Measurements from ENCODE around the gene CACNA1A.

Gene CACNA1A

DNA sequence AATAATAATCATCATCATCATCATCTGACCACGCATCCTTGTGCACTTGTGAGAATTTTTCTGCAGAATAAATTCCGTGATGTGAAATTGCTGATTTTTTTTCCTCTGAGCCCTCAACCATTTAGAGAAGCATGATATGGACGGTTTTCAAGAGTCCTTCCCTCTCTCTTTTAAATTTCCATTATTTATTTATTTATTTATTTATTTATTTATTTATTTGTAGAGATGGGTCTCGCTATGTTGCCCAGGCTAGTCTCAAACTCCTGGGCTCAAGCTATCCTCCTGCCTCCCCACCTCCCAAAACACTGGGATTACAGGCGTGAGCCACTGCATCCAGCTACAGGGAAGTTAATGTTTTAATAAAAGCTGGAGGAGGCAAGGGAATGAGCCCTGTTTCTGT lies 39.6 kb downstream of the CACNA1A start:
- H3K27ac Mint-ChIP-seq = no peak overlapping the region
- no peaks in the 10 kb centered on the region for H3K4me1 Mint-ChIP-seq (ENCODE audit: low read depth)
- no peaks in the 10 kb centered on the region for H3K27me3 Mint-ChIP-seq (ENCODE audit: low read depth)
- H3K36me3 Mint-ChIP-seq (ENCODE audit: low read depth) = no peaks in the 10 kb centered on the region
- peaks cover 10% of the 10 kb centered on the region for H3K9me3 Mint-ChIP-seq
- no peak overlapping the region for H3K4me3 Mint-ChIP-seq

DNA sequence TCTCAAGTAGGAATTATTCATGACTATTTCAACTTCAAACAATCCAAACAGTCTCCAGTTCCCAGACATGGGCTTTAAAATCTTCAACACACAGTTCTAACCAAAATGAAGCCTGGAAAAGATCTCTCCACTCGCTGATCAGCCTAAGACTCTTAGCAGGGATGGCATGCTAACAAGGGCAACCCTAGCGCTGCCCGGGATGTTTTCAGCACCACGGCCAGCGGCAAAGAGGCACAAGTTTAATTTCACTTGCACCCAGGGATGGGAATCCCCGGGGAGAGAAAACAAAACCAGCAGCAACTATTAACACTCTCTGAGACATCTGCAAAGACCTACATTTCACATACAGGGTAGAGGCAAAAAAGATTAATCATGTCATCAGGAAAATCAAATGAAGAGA lies 43.0 kb downstream of the CACNA1A start:
- Mint-ChIP-seq H3K36me3 (ENCODE audit: low read depth) (no peaks in the 10 kb centered on the region), H3K4me1 (ENCODE audit: low read depth) (no peaks in the 10 kb centered on the region), H3K4me3 (no peak overlapping the region), H3K27me3 (ENCODE audit: low read depth) (no peaks in the 10 kb centered on the region), H3K9me3 (peaks cover 3% of the 10 kb centered on the region), H3K27ac (no peak overlapping the region)

DNA sequence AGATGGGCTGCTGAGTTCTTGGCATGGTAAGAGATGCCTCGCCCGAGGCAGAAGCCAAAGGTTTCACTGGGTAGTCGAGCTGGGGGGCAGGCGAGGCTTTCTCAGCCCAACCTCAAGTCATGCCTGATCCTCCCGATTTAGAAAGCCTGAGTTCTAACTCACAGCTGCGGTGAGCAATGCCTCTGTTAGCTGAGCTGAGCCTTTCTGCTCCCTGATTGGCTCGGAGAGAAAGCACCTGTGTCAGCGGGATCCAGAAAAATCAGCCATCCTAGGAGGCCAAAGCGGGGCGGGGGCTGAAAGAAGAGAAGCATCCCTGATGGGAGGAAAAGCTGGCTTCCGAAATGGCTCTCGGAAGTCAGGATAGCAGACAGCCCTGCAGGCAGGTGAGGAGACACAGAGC lies 44.7 kb downstream of the CACNA1A start:
- H3K36me3 Mint-ChIP-seq (ENCODE audit: low read depth) = no peaks in the 10 kb centered on the region
- H3K27ac Mint-ChIP-seq = no peak overlapping the region
- no peaks in the 10 kb centered on the region for H3K4me1 Mint-ChIP-seq (ENCODE audit: low read depth)
- H3K4me3 Mint-ChIP-seq = no peak overlapping the region
- peaks cover 3% of the 10 kb centered on the region for H3K9me3 Mint-ChIP-seq
- no peaks in the 10 kb centered on the region for H3K27me3 Mint-ChIP-seq (ENCODE audit: low read depth)

DNA sequence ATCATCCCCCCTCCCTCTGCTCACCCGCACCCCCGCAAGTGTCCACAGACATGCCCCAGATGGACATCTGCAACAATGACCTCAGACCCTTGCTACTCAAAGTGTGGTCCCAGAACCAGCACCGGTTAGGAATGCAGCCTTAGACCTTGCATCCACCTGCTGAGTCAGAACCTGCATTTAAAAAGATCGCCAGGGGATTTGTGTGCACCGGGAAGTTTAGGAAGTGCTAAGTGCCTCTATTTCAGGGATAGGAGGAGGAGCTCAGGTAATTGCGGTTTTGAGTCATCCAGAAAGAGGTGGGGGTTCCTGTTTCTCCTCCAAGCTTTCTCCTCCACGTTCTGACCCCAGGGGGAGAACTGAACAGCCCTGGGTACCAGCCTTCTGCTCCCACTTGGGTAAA lies 46.2 kb downstream of the CACNA1A start:
- H3K9me3 Mint-ChIP-seq = peaks cover 8% of the 10 kb centered on the region
- H3K4me3 Mint-ChIP-seq = no peak overlapping the region
- no peaks in the 10 kb centered on the region for H3K36me3 Mint-ChIP-seq (ENCODE audit: low read depth)
- no peaks in the 10 kb centered on the region for H3K4me1 Mint-ChIP-seq (ENCODE audit: low read depth)
- H3K27me3 Mint-ChIP-seq (ENCODE audit: low read depth) = no peaks in the 10 kb centered on the region
- H3K27ac Mint-ChIP-seq = no peak overlapping the region

DNA sequence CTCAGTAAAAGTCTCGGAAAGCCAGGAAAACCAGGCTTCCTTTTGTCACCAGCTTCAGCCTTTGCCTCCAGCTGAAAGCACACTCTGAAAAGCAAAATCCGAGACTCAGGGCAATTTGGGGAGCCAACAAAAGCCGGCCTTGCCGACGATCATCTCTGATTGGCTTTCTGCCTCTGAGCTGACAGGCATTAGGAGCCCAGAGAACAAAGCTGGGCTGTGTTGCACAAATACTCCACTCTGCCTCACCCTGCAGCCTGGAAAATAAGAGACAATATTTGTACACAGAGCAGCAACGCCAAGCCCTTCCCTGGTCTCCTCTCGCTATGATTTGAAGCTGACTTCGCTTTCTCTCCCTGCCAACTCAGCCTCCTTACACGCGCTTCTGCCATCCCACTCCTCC lies 46.9 kb downstream of the CACNA1A start:
- Mint-ChIP-seq H3K9me3 (peaks cover 10% of the 10 kb centered on the region), H3K4me3 (no peak overlapping the region), H3K27me3 (ENCODE audit: low read depth) (no peaks in the 10 kb centered on the region), H3K36me3 (ENCODE audit: low read depth) (no peaks in the 10 kb centered on the region), H3K27ac (no peak overlapping the region), H3K4me1 (ENCODE audit: low read depth) (no peaks in the 10 kb centered on the region)

DNA sequence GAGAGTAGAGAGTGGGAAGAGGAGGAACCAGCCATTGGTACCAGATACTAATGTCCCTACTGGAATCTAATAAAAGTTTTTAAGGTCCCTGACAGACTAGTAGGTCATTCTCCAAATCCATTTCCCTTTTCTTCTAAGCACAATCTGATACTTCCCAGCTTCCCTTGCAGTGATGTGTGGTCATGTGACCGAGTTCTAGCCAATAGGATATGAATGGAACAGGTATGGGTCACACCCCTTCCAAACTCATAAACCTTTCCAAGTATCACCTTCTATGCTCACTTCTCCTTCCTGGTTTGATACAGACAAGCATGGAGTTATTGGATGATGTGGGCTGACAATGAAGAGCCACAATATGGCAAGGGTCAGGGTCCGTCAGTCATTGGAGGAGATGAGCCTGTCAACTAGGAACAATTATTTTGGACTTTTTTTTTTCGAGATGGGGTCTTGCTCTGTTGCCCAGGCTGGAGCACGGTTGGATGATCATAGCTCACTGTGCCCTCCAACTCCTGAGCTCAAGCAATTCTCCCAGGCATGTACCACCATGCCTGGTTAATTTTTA lies 54.8 kb downstream of the CACNA1A start:
- no peaks in the 10 kb centered on the region for H3K27me3 Mint-ChIP-seq (ENCODE audit: low read depth)
- no peak overlapping the region for H3K4me3 Mint-ChIP-seq
- no peak overlapping the region for H3K27ac Mint-ChIP-seq
- no peaks in the 10 kb centered on the region for H3K4me1 Mint-ChIP-seq (ENCODE audit: low read depth)
- peaks cover 40% of the 10 kb centered on the region for H3K9me3 Mint-ChIP-seq
- H3K36me3 Mint-ChIP-seq (ENCODE audit: low read depth) = no peaks in the 10 kb centered on the region

DNA sequence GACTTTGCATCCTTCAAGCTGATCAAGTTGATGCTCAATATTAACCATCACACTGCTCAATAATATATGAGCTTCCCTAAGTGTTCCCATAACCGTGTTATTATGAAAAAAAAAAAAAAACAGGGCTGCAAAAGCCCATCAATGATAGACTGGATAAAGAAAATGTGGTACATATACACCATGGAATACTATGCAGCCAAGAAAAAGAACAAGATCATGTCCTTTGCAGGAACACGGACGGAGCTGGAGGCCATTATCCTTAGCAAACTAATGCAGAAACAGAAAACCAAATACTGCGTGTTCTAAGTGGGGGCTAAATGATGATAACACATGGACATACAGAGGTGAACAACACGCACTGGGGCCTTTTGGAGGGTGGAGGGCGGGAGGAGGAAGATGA lies 58.3 kb downstream of the CACNA1A start:
- Mint-ChIP-seq H3K4me1 (ENCODE audit: low read depth) (no peaks in the 10 kb centered on the region), H3K27ac (no peak overlapping the region), H3K4me3 (no peak overlapping the region), H3K36me3 (ENCODE audit: low read depth) (no peaks in the 10 kb centered on the region), H3K9me3 (peaks cover 30% of the 10 kb centered on the region), H3K27me3 (ENCODE audit: low read depth) (no peaks in the 10 kb centered on the region)

DNA sequence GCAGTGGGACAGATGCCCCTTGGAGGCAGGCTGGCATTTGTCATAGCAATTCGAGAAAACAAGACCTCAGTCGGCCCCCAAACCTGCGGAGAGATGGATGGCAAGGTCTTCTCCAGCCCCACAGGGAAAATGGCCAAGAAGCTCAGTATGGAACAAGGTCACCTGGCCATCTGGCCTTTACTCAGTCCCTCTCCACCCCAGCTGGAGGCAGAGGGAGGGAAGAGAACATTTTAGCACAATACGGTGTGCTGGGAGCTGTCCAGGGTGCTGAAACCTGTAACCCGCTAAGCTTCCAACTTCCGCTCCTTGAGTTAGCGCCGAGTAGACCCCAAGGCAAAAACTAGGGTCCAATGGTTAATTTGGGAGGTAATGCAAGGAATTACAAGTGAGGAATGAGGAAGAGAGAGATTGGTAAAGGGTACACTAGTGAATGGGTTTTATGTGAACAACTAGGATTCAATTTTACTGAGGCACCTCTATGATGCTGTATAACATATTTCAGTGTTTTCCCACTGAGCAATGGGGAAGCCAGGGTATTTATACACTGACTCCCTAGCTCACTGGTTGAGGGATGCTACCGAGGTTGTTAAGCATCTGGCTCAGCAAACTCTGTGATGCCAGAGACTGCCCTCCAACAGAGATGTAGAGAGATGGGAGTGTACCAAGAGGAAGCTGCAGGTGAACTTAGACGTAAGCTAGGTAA lies 64.3 kb downstream of the CACNA1A start:
- Mint-ChIP-seq H3K27me3 (ENCODE audit: low read depth) (no peaks in the 10 kb centered on the region), H3K27ac (no peak overlapping the region), H3K4me1 (ENCODE audit: low read depth) (no peaks in the 10 kb centered on the region), H3K4me3 (no peak overlapping the region), H3K36me3 (ENCODE audit: low read depth) (no peaks in the 10 kb centered on the region), H3K9me3 (peaks cover 18% of the 10 kb centered on the region)

DNA sequence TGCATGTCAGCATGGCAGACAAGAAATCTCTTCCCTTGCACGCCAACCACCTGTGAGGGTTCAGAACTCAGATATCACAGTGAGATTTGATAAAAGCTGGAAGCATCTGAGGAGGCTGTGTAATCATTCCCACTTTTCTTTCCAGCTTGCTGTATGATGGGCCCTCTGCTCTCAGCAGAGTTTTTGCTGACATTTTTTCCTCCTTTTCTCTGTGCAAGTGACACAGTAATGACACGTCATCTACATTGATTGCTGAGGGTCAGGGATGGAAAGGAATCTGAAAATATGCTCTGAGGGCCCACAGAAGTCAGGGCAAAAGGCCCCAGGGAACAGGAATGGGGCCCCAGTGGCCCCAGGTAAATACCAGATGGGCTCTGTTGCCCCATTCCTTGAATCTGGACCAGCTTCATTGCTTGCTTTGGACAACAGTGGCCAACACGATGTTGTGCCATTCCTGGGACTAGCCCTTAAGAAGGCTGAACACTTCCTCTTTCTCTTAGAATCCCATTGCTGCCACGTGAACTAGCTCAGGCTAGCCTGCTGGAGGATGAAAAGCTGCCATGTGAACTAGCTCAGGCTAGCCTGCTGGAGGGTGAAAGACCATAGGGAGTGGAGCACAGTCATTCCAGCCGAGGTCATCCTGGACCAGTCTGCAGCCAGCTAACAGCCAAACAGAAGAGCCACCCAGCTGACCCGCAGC lies 68.2 kb downstream of the CACNA1A start:
- Mint-ChIP-seq H3K4me1 (ENCODE audit: low read depth) (no peaks in the 10 kb centered on the region), H3K27ac (no peak overlapping the region), H3K4me3 (no peak overlapping the region), H3K27me3 (ENCODE audit: low read depth) (no peaks in the 10 kb centered on the region), H3K36me3 (ENCODE audit: low read depth) (no peaks in the 10 kb centered on the region), H3K9me3 (peaks cover 18% of the 10 kb centered on the region)

DNA sequence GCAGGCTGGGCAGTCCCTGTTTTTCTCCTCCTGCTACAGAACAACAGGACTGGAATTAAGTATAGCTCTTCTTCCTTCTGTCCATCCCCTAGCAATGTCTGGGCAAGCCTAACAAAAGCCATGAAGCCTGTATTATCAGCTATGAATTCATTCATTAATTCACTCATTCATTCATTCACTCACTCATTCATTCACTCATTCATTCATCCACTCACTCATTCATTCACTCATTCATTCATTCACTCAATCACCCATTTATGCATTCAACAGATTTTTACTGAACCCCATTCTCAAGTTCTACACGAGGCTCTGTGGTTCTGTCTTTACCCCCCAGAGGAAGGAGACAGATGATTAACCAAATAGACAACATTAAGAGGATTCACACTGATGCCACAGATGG lies 69.9 kb downstream of the CACNA1A start:
- H3K9me3 Mint-ChIP-seq = peaks cover 10% of the 10 kb centered on the region
- no peak overlapping the region for H3K4me3 Mint-ChIP-seq

DNA sequence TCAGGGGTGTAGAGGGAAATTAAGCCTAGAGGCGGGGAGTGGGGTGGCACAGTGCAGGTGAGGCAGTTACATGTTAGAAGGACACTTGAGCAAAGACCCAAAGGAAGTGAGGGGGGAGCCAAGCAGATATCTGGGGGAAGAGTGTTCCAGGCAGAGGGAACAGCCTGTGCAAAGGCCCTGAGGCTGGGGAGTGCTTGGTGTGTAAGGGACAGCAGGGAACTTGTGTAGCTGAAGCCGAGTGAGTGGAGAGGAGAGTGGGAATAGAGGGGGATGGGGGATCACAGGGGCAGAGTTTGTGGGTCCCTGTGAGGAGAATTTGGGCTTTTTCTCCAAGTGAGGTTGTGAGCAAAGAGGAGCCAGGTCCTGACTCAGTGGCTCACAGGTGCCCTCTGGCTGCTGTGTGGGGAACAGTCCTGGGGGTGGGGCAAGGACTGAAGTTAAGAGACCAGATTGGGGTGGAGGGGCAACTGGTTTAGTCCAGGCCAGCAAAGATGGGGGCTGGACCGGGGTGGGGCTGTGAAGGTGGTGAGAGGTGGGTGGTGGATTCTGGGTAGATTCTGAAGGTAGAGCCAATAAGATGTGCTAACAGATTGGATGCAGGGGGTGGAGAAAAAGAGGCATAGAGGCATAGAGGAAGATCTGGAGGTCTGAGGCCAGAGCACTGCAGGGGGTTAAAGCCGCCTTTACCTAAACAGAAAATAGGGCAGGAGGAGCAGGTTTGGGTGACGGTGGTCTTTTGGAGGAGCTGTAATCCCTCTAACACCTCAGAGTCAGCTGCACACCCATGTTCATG lies 75.3 kb downstream of the CACNA1A start:
- no peak overlapping the region for H3K4me3 Mint-ChIP-seq
- H3K9me3 Mint-ChIP-seq = peaks cover 4% of the 10 kb centered on the region
- H3K27me3 Mint-ChIP-seq (ENCODE audit: low read depth) = no peaks in the 10 kb centered on the region
- no peaks in the 10 kb centered on the region for H3K36me3 Mint-ChIP-seq (ENCODE audit: low read depth)
- no peaks in the 10 kb centered on the region for H3K4me1 Mint-ChIP-seq (ENCODE audit: low read depth)
- H3K27ac Mint-ChIP-seq = no peak overlapping the region

More for the DNA sequence above, 69.9 kb downstream of the CACNA1A start:
- no peak overlapping the region for H3K27ac Mint-ChIP-seq
- no peaks in the 10 kb centered on the region for H3K27me3 Mint-ChIP-seq (ENCODE audit: low read depth)
- H3K4me1 Mint-ChIP-seq (ENCODE audit: low read depth) = no peaks in the 10 kb centered on the region
- H3K36me3 Mint-ChIP-seq (ENCODE audit: low read depth) = no peaks in the 10 kb centered on the region

DNA sequence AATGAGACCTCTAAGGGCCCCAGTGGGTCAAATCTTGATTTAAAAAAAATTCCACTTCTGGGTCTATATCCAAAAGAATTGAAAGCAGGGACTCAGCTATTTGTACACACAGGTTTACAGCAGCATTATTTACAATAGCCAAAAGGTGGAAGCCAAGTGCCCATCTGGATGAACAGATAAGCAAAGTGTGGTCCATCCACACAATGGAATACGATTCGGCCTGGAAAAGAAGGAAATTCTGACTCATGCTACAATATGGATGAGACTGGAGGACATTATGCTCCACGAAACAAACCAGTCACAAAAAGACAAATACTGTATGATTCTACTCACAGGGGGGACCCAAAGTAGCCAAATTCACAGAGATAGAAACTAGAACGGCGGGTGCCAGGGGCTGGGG lies 76.7 kb downstream of the CACNA1A start:
- Mint-ChIP-seq H3K9me3 (peaks cover 7% of the 10 kb centered on the region), H3K36me3 (ENCODE audit: low read depth) (no peaks in the 10 kb centered on the region), H3K27me3 (ENCODE audit: low read depth) (no peaks in the 10 kb centered on the region), H3K4me3 (no peak overlapping the region), H3K27ac (no peak overlapping the region), H3K4me1 (ENCODE audit: low read depth) (no peaks in the 10 kb centered on the region)

DNA sequence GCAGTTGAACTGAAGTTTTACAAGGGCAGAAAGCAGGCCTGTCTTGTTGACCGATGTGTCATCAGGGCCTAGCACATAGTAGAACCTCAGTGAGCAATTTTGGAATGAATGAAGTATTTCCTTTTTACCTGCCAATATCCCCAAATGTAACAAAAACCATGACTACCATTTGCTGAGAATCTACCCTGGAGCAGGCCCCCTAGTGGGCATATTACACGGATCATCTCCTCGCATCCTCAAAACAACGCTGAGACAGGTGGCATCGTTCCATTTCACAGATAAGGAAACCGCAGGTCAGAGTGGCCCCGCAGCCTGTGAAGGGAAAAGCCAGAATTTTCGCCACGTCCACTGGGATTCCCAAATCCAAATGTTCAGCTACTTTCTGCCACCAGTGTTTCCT lies 77.9 kb downstream of the CACNA1A start:
- no peak overlapping the region for H3K27ac Mint-ChIP-seq
- no peak overlapping the region for H3K4me3 Mint-ChIP-seq
- no peaks in the 10 kb centered on the region for H3K27me3 Mint-ChIP-seq (ENCODE audit: low read depth)
- H3K36me3 Mint-ChIP-seq (ENCODE audit: low read depth) = no peaks in the 10 kb centered on the region
- no peaks in the 10 kb centered on the region for H3K4me1 Mint-ChIP-seq (ENCODE audit: low read depth)
- peaks cover 7% of the 10 kb centered on the region for H3K9me3 Mint-ChIP-seq

DNA sequence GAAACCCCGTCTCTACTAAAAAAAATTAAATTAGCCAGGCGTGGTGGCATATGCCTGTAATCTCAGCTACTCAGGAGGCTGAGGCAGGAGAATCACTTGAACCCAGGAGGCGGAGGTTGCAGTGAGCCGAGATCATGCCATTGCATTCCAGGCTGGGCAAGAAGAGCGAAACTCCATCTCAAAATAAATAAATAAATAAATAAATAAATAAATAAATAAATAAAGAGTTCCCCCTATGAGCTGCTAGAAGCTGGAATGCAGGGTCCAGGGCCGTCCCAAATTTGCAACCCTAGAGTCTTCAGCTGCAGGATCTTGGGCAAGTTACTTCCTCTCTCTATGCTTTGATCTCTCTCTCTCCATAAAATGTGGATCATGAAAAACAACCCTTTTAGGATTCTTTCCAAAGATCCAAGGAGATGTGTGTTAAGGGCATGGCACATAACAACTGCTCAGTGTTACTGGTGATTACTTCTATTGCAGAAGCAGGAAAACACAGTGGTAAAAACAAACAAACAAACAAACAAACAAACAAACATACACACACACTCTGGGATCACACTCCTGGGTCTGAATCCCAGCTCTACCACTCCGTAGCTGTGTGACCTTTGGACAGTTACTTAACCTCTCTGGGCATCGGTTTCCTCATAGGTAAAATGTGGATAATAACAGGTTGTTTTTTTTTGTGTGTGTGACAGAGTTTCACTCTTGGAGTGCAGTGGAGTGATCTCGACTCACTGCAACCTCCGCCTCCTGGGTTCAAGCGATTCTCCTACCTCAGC lies 78.8 kb downstream of the CACNA1A start:
- peaks cover 13% of the 10 kb centered on the region for H3K9me3 Mint-ChIP-seq
- no peak overlapping the region for H3K4me3 Mint-ChIP-seq
- no peaks in the 10 kb centered on the region for H3K4me1 Mint-ChIP-seq (ENCODE audit: low read depth)
- H3K27me3 Mint-ChIP-seq (ENCODE audit: low read depth) = no peaks in the 10 kb centered on the region
- no peaks in the 10 kb centered on the region for H3K36me3 Mint-ChIP-seq (ENCODE audit: low read depth)
- no peak overlapping the region for H3K27ac Mint-ChIP-seq
